ENCODE results near the gene GRM4.
A peak's percentile ranks its signal among the peaks of the same experiment; 100 is the strongest.

DNA sequence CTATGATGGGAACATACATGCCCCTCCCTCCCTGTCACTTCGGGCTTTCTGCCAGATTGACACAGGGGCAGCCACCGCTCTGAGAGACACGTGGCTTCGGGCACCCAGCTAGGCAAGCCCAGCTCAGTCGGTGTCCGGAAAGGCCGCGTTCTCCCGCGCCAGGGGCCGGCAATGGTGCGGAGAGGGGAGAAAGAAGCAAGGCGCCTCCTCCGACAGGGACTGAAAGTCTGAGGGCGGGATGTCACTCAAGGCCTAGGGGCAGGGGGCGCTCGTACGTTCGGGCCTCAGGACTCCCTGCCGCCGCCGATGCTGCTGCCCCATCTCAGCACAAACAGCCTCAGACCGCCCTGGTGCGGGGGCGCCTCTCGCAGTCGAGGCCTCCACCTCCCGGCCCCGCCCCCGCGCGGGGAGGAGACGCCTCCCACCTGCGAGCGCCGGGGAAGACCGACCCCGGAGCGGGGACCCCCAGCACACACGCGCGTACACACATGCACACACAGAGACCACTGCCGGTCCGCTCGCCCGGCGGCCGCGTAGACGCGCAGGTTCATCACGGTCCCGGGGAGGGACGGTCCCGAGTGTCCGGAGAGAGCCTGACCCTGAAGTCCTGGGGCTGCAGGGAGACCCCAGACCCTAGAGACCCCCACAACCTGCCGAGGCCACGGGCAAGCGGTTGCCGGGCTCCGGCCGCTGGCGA, 1.9 kb downstream of the GRM4 start:
- TF ChIP-seq, protein P1, sequence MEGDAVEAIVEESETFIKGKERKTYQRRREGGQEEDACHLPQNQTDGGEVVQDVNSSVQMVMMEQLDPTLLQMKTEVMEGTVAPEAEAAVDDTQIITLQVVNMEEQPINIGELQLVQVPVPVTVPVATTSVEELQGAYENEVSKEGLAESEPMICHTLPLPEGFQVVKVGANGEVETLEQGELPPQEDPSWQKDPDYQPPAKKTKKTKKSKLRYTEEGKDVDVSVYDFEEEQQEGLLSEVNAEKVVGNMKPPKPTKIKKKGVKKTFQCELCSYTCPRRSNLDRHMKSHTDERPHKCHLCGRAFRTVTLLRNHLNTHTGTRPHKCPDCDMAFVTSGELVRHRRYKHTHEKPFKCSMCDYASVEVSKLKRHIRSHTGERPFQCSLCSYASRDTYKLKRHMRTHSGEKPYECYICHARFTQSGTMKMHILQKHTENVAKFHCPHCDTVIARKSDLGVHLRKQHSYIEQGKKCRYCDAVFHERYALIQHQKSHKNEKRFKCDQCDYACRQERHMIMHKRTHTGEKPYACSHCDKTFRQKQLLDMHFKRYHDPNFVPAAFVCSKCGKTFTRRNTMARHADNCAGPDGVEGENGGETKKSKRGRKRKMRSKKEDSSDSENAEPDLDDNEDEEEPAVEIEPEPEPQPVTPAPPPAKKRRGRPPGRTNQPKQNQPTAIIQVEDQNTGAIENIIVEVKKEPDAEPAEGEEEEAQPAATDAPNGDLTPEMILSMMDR (IDR thresholded peaks at IDR 0.05): peak; percentile 73
- peak; percentile 26 for TF ChIP-seq EZH2 (IDR thresholded peaks at IDR 0.05)
- peak; percentile 71 for TF ChIP-seq EZH2phosphoT487 (IDR thresholded peaks at IDR 0.05)
